Measurements from ENCODE around the gene NPHP3. TPM values are rescaled to one million over a fixed set of nuclear protein-coding genes. Genes with fewer than 3 reads are reported as not detected.
A peak's percentile ranks its signal among the peaks of the same experiment; 100 is the strongest.
"Not testable (repeated sequence)": the region's sequence is repeated elsewhere in the genome, so short reads cannot be mapped to it uniquely, and the experiment has no call there.

The NPHP3 gene, protein sequence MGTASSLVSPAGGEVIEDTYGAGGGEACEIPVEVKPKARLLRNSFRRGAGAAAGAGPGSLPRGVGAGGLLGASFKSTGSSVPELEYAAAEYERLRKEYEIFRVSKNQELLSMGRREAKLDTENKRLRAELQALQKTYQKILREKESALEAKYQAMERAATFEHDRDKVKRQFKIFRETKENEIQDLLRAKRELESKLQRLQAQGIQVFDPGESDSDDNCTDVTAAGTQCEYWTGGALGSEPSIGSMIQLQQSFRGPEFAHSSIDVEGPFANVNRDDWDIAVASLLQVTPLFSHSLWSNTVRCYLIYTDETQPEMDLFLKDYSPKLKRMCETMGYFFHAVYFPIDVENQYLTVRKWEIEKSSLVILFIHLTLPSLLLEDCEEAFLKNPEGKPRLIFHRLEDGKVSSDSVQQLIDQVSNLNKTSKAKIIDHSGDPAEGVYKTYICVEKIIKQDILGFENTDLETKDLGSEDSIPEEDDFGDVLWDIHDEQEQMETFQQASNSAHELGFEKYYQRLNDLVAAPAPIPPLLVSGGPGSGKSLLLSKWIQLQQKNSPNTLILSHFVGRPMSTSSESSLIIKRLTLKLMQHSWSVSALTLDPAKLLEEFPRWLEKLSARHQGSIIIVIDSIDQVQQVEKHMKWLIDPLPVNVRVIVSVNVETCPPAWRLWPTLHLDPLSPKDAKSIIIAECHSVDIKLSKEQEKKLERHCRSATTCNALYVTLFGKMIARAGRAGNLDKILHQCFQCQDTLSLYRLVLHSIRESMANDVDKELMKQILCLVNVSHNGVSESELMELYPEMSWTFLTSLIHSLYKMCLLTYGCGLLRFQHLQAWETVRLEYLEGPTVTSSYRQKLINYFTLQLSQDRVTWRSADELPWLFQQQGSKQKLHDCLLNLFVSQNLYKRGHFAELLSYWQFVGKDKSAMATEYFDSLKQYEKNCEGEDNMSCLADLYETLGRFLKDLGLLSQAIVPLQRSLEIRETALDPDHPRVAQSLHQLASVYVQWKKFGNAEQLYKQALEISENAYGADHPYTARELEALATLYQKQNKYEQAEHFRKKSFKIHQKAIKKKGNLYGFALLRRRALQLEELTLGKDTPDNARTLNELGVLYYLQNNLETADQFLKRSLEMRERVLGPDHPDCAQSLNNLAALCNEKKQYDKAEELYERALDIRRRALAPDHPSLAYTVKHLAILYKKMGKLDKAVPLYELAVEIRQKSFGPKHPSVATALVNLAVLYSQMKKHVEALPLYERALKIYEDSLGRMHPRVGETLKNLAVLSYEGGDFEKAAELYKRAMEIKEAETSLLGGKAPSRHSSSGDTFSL (N-terminal part only)
- total RNA-seq (2014; rRNA removed; shearing (Covaris generic); ENCODE audit: low replicate concordance), result 11.6 and 27.3 TPM in 2 replicates

DNA sequence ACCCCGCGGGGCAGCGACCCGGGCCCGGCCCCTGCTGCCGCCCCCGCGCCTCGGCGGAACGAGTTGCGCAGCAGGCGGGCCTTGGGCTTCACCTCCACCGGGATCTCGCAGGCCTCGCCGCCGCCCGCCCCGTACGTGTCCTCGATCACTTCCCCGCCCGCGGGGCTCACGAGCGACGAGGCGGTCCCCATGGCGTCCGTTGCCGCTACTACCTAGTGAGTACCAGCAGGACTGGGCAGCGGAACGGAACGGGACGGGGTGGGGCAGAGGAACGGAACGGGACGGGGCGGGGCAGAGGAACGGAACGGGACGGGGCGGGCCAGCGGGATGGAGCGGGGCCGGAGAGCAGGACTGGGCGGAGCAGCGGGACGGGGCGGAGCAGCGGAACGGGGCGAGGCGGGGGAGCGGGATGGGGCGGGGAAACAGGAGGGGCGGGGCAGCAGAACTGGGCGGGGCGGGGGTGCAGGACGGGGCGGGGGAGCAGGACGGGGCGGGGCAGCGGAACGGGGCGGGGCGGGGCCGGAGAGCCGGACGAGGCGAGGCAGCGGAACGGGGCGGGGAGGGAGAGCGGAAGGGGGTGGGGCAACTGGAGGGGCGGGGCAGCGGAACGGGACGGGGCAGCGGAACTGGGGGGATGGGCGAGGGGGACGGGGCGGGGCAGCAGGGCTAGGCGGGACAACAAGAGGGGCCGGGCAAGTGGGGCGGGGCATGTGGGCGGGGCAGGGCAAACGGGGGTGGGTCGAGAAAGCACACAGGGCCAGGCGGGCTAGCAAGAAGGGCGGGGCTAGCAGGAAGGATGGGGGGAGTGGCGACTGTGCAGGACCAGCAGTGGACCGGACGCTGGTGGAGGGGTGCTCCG is at the start of gene NPHP3:
Gene NPHP3, minus strand, starts transcription at position 245 of the 859 bp plus-strand sequence. Its CDS starts 54 bp downstream, at position 191.
- peak; percentile 84 for DNase-seq (ENCODE audit: low read depth)
- in situ Hi-C loops (cut with HindIII; ENCODE audit: low pct_unique_long_range_greater_than_20kb, low sequenced_read_pairs), result no loop called here

DNA sequence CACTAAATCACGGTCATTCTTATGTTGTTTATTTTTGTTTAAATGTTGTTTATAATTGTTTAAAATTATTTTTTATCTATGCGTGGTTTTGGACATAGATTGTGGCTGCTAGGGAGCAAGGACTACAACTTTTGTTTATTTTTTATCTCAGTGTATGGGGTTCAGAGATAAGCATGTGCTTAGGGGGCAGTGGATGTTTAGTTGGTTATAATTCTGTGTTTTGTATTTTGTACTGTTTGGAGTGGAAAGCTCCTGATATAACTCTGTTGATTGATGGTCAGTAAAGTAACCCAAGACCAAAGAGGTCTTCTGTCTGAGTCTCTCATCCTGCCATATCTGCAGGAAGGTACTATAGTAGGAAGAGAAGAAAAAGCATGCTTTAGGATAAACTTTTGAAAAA is 36.5 kb upstream of the NPHP3 start:
- DNase-seq (ENCODE audit: low read depth), result no peak
- in situ Hi-C loops (cut with HindIII; ENCODE audit: low pct_unique_long_range_greater_than_20kb, low sequenced_read_pairs), result no loop called here

DNA sequence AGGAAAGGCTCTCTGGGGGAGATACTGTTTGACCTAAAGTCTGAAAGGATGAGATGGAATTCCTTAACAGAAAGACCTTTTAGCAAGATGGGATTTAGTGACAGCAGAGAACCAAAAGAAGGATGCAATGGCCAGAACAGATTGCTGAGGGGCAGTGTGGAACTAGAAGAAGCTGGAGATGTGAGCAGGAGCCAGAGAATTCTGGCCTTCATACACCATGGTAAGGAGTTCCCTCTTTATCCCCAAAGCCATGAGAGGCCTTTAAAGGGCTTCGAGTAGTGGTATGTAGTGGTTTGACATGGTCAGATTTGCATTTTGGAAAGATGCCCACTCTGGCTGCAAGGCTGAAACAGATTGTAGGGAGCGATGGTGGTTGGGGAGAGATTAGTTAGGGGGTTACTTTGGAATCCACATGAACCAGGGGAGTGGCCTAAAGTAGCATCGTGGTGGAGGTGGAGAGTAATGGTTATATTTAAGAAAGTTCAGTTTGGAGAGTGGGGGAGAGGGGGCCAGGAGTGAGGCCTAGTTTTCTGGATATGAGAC is 34.0 kb upstream of the NPHP3 start:
- in situ Hi-C loops (cut with HindIII; ENCODE audit: low pct_unique_long_range_greater_than_20kb, low sequenced_read_pairs), result no loop called here
- DNase-seq (ENCODE audit: low read depth), result no peak

DNA sequence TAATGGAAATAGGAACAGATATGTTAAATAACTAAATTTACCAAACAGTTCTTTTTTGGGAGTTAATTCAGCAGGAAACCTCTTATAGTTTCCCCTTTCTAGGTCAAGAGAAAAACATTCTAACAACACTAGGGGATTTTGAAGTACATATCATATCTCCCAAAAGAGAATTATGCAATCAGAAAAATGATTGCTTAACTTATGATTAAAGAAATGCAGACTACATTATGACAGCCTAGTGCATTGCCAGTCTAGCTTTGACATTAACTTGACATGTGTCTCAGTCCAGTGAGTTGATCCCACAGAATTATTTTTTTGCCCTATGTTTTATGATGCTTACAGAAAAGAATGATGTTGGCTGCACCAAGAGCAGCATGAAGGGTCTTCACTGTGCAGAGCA is 31.7 kb upstream of the NPHP3 start:
- in situ Hi-C loops (cut with HindIII; ENCODE audit: low pct_unique_long_range_greater_than_20kb, low sequenced_read_pairs), result no loop called here
- DNase-seq (ENCODE audit: low read depth), result no peak

DNA sequence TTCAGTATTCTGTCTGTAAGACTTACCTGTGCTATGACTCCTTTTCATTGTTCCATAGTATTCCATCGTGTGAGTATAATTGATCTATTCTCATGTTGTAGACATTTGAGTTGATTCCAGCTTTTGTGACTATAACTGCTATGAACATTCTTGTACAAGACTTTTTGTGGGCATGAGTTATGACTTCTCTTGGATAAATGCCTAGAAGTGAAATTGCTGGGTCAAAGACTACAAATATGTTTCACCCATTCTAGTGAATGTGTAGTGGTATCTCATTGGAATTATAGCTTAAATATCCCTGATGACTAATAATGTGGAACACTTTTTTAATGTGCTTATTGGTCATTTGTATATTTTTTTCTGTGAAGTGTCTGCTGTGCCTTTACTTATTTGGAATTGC is 27.6 kb upstream of the NPHP3 start:
- no peak for DNase-seq (ENCODE audit: low read depth)
- in situ Hi-C loops (cut with HindIII; ENCODE audit: low pct_unique_long_range_greater_than_20kb, low sequenced_read_pairs), result no loop called here

DNA sequence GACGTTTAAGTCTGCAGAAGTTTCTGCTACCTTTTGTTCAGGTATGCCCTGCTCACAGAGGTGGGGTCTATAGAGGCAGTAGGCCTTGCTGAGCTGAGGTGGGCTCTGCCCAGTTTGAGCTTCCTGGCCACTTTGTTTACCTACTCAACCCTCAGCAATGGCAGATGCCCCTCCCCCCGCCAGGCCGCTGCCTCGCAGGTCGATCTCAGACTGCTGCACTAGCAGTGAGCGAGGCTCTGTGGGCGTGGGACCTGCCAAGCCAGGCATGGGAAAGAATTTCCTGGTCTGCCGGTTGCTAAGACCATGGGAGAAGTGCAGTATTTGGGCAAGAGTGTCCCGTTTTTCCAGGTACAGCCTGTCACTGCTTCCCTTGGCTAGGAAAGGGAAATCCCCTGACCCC is 24.5 kb upstream of the NPHP3 start:
- in situ Hi-C loops (cut with HindIII; ENCODE audit: low pct_unique_long_range_greater_than_20kb, low sequenced_read_pairs), result not testable (repeated sequence)

DNA sequence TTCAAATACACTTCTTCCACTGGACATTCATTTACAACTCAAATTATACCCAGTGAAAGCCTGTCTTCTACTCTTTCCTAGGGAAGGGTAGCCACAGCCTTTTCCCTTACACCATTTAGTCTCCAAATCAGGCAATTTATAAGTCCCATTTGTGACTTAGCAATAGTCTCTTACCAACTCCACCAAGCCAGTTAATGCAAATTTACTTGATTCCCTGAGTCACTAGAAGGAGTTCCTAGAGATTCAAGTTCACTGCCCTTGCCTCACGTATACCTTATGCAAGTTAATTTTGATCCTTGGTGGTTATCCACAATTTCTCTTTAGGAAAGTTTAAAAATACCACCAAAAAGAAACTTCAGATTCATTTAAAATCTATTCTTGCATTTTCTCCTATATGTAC is 16.1 kb upstream of the NPHP3 start:
- in situ Hi-C loops (cut with HindIII; ENCODE audit: low pct_unique_long_range_greater_than_20kb, low sequenced_read_pairs), result no loop called here

More for the DNA sequence above, 24.5 kb upstream of the NPHP3 start:
- DNase-seq (ENCODE audit: low read depth), result not testable (repeated sequence)

DNA sequence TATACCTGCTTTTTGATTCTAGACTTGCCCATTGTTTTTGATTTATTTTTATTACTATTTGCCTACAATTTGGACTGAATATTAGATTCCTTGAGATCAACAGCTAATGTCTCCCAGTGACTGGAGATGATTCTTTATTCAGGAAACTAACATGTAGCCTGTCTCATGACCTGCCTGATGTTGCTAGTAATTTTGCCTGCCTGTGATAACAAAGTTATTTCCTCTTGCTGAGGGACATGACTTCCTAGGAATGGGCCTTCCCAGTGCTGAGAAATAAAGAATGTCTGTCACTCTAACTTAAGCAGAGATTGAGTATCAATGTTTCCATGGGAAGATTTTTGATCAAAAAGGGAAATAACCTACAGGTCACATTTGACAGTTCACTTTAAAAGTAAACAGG is 13.4 kb upstream of the NPHP3 start:
- no peak for DNase-seq (ENCODE audit: low read depth)
- in situ Hi-C loops (cut with HindIII; ENCODE audit: low pct_unique_long_range_greater_than_20kb, low sequenced_read_pairs), result no loop called here

More for the DNA sequence above, 16.1 kb upstream of the NPHP3 start:
- DNase-seq (ENCODE audit: low read depth), result no peak

DNA sequence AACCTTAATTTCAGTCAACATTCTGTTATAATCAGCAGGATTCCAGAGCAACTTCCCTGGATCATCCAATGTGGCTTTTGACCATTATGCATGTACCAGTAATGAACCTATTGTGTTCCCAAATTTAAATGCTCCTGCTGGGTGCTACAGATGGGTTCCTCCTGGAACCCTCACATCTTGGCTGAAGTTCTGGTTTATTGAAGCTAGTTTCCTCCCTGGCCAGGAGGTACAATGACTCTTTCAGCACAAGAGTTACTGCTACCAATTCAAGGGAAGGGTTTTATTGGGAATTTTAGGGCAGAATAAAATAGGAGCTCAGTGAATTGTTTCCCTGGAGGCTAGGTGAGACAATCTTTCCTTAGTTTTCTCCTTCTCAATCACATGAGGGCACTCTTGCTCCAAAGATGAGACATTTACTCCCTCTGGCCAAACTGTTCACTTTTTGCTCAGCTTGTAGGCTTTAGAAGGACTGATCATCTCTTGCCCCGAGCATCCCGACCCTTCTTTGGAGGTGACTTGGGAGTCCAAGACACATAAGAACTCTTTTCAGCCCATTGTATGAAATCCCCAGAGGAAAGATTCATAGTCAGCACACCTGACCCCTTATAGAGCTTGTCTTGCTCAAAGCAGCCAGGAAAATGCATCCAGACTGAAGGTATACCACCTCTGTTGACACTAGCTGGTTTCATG is 8.8 kb upstream of the NPHP3 start:
- in situ Hi-C loops (cut with HindIII; ENCODE audit: low pct_unique_long_range_greater_than_20kb, low sequenced_read_pairs), result no loop called here
- peak; percentile 21 for DNase-seq (ENCODE audit: low read depth)

DNA sequence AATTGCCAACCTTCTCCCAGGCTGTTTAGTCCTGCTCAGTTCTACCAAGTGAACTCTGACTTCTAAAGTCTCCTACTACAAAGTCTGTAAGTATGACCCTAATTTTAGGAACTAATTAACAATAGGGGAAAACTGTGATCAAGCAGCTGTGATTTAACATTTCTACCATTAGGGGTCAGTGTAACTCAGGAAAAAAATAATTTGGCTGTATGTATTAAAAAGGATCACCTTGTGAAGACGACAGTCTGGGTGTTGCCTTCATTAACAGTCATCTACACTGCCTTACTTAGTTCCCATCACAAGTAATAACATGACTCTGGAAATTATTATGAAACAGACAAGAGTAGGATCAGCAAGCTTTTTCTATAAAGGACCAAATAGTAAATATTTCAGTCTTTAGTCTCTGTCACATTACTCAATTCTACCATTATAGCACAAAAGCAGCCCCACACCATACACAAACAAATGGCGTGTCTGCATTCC is 4.2 kb upstream of the NPHP3 start:
- in situ Hi-C loops (cut with HindIII; ENCODE audit: low pct_unique_long_range_greater_than_20kb, low sequenced_read_pairs), result no loop called here
- DNase-seq (ENCODE audit: low read depth), result peak; percentile 36

DNA sequence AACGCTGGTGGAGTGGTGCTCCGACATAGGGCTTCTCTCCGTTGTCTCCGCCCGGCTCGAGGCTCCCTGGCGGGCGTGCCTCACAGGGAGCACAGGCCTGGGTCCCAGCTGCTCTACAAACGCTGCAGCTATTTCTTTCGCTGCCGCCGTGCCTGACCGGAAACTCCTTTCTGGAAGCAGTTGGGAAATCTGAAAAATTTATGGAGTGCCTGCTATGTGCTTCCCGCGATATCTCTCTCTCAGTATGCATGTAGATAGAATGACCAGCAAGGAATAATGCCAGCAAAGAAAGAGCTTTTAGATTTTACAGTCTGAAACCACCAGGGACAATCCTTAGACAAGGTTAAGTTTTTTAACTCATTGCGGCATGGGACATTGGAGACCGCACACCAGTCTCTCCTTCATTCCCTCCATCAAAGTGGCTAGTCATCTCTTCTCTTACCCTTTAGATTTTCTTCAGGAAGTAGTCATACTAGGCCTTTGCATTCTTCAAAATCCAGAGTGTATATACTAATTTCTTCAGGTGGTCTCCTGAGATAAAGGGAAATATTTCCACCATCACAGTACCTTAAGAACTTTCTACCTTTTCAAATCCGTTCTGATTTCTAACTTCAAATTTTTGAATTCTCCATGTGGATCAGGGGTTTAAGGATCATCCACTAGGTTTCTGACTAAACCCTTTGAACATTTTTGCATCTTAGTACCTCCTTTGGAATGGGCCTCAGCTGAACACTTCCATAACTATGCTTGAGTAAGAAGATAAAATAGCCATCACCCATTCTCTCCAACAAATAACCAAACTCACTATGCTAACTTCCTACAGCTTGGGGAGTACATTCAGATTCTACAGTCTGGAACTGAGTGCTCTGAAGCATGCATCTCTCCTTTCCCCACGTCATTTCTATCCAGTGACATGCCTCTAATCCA is 1.1 kb upstream of the NPHP3 start:
- in situ Hi-C loops (cut with HindIII; ENCODE audit: low pct_unique_long_range_greater_than_20kb, low sequenced_read_pairs), result no loop called here
- DNase-seq (ENCODE audit: low read depth), result no peak

DNA sequence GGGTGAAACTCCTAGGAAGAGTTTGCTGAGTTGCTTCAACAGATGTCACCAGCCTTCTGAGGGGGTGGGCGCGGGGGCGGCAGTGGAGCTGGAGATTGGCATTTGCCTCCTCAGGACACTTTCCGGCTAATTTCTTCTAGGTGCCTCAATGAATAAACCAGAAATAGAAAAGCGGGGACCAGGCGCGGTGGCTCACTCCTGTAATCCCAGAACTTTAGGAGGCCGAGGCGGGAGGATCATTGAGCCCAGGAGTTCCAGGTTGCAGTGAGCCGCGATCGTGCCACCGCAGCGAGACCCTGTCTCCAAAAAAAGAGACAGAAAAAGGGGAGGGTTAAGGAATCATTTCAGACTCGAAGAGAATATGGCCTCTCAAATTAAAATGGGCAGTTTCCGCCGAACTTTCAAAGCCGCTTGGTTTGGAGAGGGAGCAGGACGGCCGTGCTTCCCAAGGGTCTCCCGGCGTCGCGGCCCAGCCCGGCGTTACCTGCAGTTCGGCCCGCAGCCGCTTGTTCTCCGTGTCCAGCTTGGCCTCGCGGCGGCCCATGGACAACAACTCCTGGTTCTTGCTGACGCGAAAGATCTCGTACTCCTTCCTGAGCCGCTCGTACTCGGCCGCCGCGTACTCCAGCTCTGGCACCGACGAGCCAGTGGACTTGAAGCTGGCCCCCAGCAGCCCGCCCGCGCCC is 587 bp downstream of the NPHP3 start:
- DNase-seq (ENCODE audit: low read depth), result no peak
- in situ Hi-C loops (cut with HindIII; ENCODE audit: low pct_unique_long_range_greater_than_20kb, low sequenced_read_pairs), result no loop called here

DNA sequence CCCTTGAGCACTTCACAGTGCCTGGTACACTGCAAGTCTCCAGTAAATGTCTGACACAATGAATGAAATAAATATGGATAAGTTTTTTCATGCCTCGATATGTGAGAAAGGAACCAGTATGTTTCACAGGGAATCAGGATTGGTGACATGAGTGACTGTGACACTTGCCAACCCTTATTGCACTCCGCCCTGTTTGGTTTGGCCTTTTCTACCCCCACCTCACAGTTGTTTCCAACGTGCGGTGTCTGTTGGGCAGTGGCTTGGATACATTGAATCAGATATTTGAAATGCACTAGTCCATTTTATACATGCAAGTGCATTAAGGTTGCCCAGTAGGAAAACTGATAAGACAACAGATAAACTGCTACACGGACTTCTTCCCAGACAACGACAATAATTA is 2.0 kb downstream of the NPHP3 start:
- in situ Hi-C loops (cut with HindIII; ENCODE audit: low pct_unique_long_range_greater_than_20kb, low sequenced_read_pairs), result no loop called here
- no peak for DNase-seq (ENCODE audit: low read depth)

DNA sequence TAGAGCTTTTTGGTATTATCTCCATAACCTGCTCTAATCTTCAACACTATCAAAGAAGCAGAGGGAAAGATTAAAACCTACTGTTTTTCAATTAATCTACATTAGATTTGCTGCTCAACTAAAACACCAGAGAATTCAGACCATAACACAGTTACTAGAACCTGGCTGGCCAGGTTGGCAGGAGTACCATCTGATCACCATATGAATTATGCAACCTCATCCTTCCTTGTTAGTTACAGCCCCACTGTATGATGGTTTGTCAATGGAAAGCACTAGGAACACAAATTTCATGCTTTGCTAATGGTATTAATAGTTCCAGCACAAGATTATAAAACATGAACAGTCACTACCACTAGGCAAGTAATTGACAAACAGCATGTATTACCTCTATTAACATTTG is 5.8 kb downstream of the NPHP3 start:
- DNase-seq (ENCODE audit: low read depth), result no peak
- in situ Hi-C loops (cut with HindIII; ENCODE audit: low pct_unique_long_range_greater_than_20kb, low sequenced_read_pairs), result no loop called here

Data from Caki2 (cell line).